GM12864 (cell line): Measurements from ENCODE around the gene GNA12.

Source experiments
- DNase-seq: peaks from one replicate; pipeline ENCODE4 v3.0.0-alpha.2; 2011; ENCODE audit warnings: low read depth
- H3K4me3 ChIP-seq: 2 replicates; pipeline ENCODE4 v1.5.1; 2011; ENCODE audit warnings: mild to moderate bottlenecking, low read depth, low read length, control low read depth
- TF ChIP-seq, protein P1 (sequence below): IDR thresholded peaks from 2 replicates; pipeline ENCODE4 v1.5.1; 2011; ENCODE audit warnings: low read depth, mild to moderate bottlenecking, moderate library complexity, low read length, control low read depth, inconsistent platforms; ENCODE audit errors: missing control alignments

The GNA12 gene

DNA sequence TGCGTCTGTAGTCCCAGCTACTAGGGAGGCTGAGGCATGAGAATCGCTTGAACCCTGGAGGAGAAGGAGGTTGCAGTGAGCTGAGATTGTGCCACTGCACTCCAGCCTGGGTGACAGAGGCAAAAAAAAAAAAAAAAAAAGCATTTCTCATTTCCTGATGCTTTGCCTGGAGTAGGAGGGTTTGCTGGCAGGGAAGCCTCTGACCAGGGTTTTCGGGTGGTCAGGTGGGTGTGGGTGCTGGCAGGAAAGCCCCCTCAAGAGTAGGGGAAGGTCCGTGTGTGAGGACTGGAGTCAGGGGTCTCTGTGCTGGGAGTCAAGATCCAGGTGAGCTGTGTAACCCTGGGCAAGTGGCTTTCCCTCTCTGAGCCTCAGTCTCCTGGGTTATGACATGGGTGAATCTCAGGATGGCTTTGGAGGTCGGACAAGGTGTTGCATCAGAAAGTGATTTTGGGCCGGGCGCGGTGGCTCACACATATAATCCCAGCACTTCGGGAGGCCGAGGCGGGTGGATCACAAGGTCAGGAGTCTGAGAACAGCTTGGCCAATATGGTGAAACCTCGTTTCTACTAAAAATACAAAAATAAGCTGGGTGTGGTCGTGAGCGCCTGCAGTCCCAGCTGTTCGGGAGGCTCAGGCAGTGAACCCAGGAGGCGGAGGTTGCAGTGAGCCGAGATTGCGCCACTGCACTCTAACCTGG, 152.9 kb downstream of the GNA12 start:
- H3K4me3 ChIP-seq, result no peak overlapping the region
- TF ChIP-seq, protein P1, sequence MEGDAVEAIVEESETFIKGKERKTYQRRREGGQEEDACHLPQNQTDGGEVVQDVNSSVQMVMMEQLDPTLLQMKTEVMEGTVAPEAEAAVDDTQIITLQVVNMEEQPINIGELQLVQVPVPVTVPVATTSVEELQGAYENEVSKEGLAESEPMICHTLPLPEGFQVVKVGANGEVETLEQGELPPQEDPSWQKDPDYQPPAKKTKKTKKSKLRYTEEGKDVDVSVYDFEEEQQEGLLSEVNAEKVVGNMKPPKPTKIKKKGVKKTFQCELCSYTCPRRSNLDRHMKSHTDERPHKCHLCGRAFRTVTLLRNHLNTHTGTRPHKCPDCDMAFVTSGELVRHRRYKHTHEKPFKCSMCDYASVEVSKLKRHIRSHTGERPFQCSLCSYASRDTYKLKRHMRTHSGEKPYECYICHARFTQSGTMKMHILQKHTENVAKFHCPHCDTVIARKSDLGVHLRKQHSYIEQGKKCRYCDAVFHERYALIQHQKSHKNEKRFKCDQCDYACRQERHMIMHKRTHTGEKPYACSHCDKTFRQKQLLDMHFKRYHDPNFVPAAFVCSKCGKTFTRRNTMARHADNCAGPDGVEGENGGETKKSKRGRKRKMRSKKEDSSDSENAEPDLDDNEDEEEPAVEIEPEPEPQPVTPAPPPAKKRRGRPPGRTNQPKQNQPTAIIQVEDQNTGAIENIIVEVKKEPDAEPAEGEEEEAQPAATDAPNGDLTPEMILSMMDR, result no peak
- no peak for DNase-seq

DNA sequence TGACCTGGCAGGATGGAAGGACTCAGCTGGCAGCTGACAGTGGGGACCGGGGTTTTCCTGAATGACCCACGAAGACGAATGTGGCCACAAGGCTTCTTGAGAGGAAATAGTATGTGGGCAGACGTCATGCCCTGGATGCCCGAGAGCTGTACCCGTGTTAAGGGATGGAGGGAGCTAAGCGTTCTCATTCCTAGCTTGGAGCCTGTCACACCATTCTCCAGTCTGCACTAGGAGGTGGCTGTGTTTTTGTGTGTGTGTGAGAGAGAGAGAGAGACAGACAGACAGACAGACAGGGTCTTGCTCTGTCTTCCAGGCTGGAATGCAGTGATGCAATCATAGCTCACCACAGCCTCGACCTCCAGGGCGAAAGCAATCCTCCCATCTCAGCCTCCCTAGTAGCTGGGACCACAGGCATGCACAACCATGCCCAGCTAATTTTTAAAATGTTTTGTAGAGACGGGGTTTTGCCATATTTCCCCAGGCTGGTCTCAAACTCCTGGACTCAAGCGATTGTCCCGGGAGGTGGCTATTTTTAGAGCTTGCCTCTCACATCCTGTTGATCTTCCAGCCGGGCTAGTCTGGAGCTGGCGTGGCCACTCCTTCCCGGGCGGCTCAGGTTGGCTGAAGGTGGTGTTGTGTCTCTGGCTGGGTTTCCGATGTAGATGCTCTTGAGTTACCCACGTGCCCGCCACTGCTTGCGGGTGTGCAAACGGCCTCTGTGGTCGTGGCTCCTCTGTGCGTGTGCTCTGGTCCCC, 154.0 kb downstream of the GNA12 start:
- TF ChIP-seq, protein P1, result no peak
- DNase-seq, result no peak
- no peak overlapping the region for H3K4me3 ChIP-seq

DNA sequence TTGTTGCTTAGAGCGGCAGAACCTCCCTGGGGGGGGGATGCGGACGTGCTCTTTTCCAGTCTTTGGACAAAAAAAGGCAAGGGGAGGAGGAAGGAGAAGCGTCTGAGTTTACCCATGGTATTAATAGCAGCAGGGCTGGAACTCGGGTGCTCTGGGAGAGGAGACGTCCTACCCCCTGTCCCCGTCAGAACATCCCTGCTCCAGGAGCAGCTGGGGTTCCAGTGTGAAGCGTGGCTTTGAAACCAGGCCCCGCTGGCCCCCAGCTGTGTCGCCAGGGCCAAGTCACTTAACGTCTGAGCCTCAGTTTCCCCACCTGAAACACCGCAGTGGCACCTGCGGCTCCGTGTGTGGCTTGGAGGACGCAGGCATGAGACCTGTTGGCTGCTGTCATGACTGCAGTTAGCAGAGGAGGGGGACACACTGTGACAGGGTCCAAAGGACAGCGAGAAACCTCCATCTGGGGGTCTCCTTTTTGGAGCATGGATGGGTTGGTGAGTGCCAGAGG, 154.7 kb downstream of the GNA12 start:
- TF ChIP-seq, protein P1, result no peak
- peak overlapping the region; percentile 7 for H3K4me3 ChIP-seq
- no peak for DNase-seq

GRCh38 chr7:2688409-2689342, 155.4 kb downstream of the GNA12 start:
- DNase-seq, result peak; percentile 69
- peak overlapping the region; percentile 43 for H3K4me3 ChIP-seq
- TF ChIP-seq, protein P1, result no peak

GRCh38 chr7:2687881-2688318, 156.2 kb downstream of the GNA12 start, which contains the start of gene AMZ1:
Gene AMZ1, plus strand, starts transcription at chr7:2688202. Its CDS starts 12,250 bp downstream, at chr7:2700452.
- no peak for DNase-seq
- peak within 1 kb of the TSS; percentile 43 for H3K4me3 ChIP-seq
- TF ChIP-seq, protein P1, result no peak

DNA sequence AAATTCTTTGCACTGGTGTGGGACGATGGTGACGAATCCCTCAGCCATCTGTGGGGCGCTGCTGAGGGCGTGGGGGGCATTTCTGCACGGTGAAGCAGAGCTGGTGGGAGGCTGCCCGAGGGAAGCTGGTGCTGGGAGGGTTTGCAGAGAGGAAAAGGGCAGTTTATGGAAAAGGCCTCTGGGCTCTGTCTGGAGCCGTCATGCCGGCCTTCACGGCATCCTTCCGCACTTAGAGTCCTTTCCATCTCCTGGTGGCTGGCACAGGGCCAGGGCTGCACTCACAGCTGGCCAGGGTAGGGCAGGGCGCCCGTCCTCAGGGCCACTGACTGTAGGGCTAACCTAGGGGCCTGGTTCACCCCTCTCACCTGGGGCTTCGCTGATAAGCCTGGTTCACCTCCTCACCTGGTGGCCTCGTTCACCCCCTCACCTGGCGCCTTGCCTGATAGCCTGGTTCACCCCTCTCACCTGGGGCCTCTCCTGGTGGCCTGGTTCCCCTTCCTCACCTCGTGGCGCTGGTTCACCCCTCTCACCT, 156.7 kb downstream of the GNA12 start:
- TF ChIP-seq, protein P1, result no peak
- DNase-seq, result no peak
- no peak overlapping the region for H3K4me3 ChIP-seq
